OCI-LY1 (cell line): ENCODE data around the gene SMIM13.

Experiments used
- H2AFZ ChIP-seq: fragments of 200-600 bp; sonication (generic), shearing (Covaris generic); 2 replicates; pipeline ENCODE4 v1.6.0; 2014; ENCODE audit warnings: antibody characterized with exemption, mild to moderate bottlenecking, low read length
- H3F3A ChIP-seq: fragments of 200-600 bp; sonication (generic), shearing (Covaris generic); 2 replicates; pipeline ENCODE4 v1.6.0; 2014; ENCODE audit warnings: mild to moderate bottlenecking, antibody characterized with exemption, low read length, moderate library complexity; ENCODE audit not compliant: insufficient read depth
- H3K27ac ChIP-seq: fragments of 200-600 bp; sonication (generic); 2 replicates; pipeline ENCODE4 v1.5.1; 2014; ENCODE audit warnings: low read length, mixed run types, mild to moderate bottlenecking, low read depth; ENCODE audit not compliant: poor library complexity, severe bottlenecking
- H3K27me3 ChIP-seq: fragments of 200-600 bp; sonication (generic); 2 replicates; pipeline ENCODE4 v1.6.0; 2014; ENCODE audit warnings: antibody characterized with exemption, mild to moderate bottlenecking, low read length, moderate library complexity; ENCODE audit not compliant: insufficient read depth
- H3K36me3 ChIP-seq: fragments of 200-600 bp; sonication (generic); 2 replicates; pipeline ENCODE4 v1.6.1; 2014; ENCODE audit warnings: mild to moderate bottlenecking, antibody characterized with exemption, low read length, moderate library complexity, mixed read lengths; ENCODE audit not compliant: insufficient read depth
- H3K4me1 ChIP-seq: fragments of 200-600 bp; sonication (generic); 2 replicates; pipeline ENCODE4 v1.5.1; 2014; ENCODE audit warnings: mild to moderate bottlenecking, low read length, moderate library complexity; ENCODE audit not compliant: insufficient read depth, severe bottlenecking
- H3K4me2 ChIP-seq: fragments of 200-600 bp; sonication (generic), shearing (Covaris generic); 2 replicates; pipeline ENCODE4 v1.6.1; 2014; ENCODE audit warnings: low read length
- H3K4me3 ChIP-seq: fragments of 200-600 bp; sonication (generic); 2 replicates; pipeline ENCODE4 v1.5.1; 2014; ENCODE audit warnings: low read length, low read depth, mild to moderate bottlenecking, mixed read lengths; ENCODE audit not compliant: poor library complexity, severe bottlenecking
- H3K79me2 ChIP-seq: fragments of 200-600 bp; shearing (Covaris generic); 2 replicates; pipeline ENCODE4 v1.6.1; 2016; ENCODE audit warnings: mixed run types, low read length, mixed read lengths; ENCODE audit not compliant: insufficient read depth
- H3K9ac ChIP-seq: fragments of 200-600 bp; sonication (generic), shearing (Covaris generic); 2 replicates; pipeline ENCODE4 v1.6.1; 2014; ENCODE audit warnings: mild to moderate bottlenecking, low read length, mixed read lengths
- H3K9me2 ChIP-seq: fragments of 200-600 bp; sonication (generic), shearing (Covaris generic); 2 replicates; pipeline ENCODE4 v1.6.1; 2014; ENCODE audit warnings: low read depth, mild to moderate bottlenecking, low read length, mixed read lengths
- H3K9me3 ChIP-seq: fragments of 200-600 bp; shearing (Covaris generic); 2 replicates; pipeline ENCODE4 v1.6.1; 2014; ENCODE audit warnings: low read length, mixed read lengths
- H4K20me1 ChIP-seq: fragments of 200-600 bp; sonication (generic), shearing (Covaris generic); 2 replicates; pipeline ENCODE4 v1.6.0; 2016; ENCODE audit warnings: mild to moderate bottlenecking, low read length; ENCODE audit not compliant: insufficient read depth
- EZH2 ChIP-seq: fragments of 200-600 bp; sonication (generic), shearing (Covaris generic); IDR thresholded peaks from 2 replicates; pipeline ENCODE4 v1.8.0; 2017; ENCODE audit warnings: borderline replicate concordance, mixed run types, mild to moderate bottlenecking, antibody characterized with exemption, low read length, moderate library complexity, mixed read lengths
- TF ChIP-seq, protein P1 (sequence below): fragments of 200-600 bp; sonication (generic), shearing (Covaris generic); IDR thresholded peaks from 2 replicates; pipeline ENCODE4 v1.5.1; 2017; ENCODE audit warnings: mild to moderate bottlenecking, antibody characterized with exemption, low read length, moderate library complexity, mixed read lengths

Gene SMIM13

DNA sequence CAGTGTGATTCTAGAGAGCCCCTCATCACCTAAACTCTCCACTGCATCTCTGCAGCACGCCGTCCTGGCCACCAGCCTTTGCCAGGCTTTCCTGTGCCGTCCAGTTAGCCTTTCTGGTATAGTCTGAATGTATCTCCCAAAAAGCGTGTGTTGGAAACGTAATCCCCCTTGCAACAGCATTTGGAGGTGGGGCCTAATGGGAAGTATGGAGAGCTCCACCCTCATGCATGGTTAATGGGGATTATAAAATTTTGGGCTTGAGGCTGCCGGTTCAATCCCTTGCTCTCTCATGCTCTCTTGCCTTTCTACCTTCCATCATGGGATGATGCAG, 85.4 kb downstream of the SMIM13 start:
- H3K4me1 ChIP-seq = no peaks in the 10 kb centered on the region
- no peak overlapping the region for H3K4me3 ChIP-seq
- H4K20me1 ChIP-seq = no peaks in the 10 kb centered on the region
- H3K9me2 ChIP-seq = no peaks in the 10 kb centered on the region
- H3K9me3 ChIP-seq = peaks cover 2% of the 10 kb centered on the region; the same call in 1 of the 2 replicates
- H3K9ac ChIP-seq = no peak overlapping the region
- peaks cover 5% of the 10 kb centered on the region for H3K36me3 ChIP-seq
- H3K4me2 ChIP-seq = no peak overlapping the region
- no peaks in the 10 kb centered on the region for H3K79me2 ChIP-seq
- no peak overlapping the region for H2AFZ ChIP-seq
- no peak for TF ChIP-seq EZH2
- TF ChIP-seq, protein P1, sequence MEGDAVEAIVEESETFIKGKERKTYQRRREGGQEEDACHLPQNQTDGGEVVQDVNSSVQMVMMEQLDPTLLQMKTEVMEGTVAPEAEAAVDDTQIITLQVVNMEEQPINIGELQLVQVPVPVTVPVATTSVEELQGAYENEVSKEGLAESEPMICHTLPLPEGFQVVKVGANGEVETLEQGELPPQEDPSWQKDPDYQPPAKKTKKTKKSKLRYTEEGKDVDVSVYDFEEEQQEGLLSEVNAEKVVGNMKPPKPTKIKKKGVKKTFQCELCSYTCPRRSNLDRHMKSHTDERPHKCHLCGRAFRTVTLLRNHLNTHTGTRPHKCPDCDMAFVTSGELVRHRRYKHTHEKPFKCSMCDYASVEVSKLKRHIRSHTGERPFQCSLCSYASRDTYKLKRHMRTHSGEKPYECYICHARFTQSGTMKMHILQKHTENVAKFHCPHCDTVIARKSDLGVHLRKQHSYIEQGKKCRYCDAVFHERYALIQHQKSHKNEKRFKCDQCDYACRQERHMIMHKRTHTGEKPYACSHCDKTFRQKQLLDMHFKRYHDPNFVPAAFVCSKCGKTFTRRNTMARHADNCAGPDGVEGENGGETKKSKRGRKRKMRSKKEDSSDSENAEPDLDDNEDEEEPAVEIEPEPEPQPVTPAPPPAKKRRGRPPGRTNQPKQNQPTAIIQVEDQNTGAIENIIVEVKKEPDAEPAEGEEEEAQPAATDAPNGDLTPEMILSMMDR = no peak
- H3K27me3 ChIP-seq = no peaks in the 10 kb centered on the region
- no peak overlapping the region for H3K27ac ChIP-seq
- H3F3A ChIP-seq = no peaks in the 10 kb centered on the region

GRCh38 chr6:11179419-11180202, 86.0 kb downstream of the SMIM13 start:
- H3K27me3 ChIP-seq = no peaks in the 10 kb centered on the region
- H3K79me2 ChIP-seq = no peaks in the 10 kb centered on the region
- H3K9me2 ChIP-seq = no peaks in the 10 kb centered on the region
- no peaks in the 10 kb centered on the region for H3K4me1 ChIP-seq
- no peak overlapping the region for H2AFZ ChIP-seq
- H3F3A ChIP-seq = no peaks in the 10 kb centered on the region
- no peak overlapping the region for H3K9ac ChIP-seq
- H3K27ac ChIP-seq = no peak overlapping the region
- H3K9me3 ChIP-seq = peaks cover 2% of the 10 kb centered on the region; the same call in 1 of the 2 replicates
- H4K20me1 ChIP-seq = no peaks in the 10 kb centered on the region
- H3K4me3 ChIP-seq = no peak overlapping the region
- TF ChIP-seq EZH2 = no peak
- TF ChIP-seq, protein P1 = no peak
- H3K36me3 ChIP-seq = peaks cover 7% of the 10 kb centered on the region
- H3K4me2 ChIP-seq = no peak overlapping the region

DNA sequence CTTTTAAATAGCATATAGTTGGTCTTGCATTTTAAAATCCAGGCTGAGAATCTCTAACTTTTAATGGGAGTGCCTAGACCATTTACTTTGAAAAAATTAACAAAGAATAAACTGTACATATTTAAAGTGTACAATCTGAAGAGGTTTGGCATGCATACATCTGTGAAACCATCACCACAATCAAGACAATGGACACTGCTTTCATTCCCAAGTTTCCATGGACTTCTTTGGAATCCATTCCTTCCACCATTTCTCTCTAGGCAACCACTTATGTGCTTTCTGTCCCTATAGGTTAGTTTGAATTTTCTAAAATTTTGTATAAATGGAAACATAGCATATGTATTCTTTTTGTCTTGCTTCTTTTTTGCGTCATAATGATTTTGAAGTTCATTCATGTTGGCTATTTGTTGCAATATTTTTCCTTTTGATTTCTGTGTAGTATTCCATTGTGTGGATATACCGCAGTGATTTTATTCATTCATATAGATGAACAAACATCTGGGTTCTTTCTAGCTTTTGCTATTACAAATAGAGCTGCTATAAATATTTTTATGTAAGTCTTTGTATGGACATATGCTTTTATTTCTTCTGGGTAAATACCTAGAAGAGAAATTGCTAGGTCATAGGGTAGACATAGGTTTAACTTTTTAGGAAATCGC, 88.0 kb downstream of the SMIM13 start:
- Histone ChIP-seq H3K4me1 (no peaks in the 10 kb centered on the region), H3K36me3 (peaks cover 18% of the 10 kb centered on the region), H2AFZ (no peak overlapping the region), H3F3A (no peaks in the 10 kb centered on the region), H3K79me2 (no peaks in the 10 kb centered on the region), H3K9me2 (no peaks in the 10 kb centered on the region), H3K27ac (no peak overlapping the region), H3K4me3 (no peak overlapping the region), H4K20me1 (no peaks in the 10 kb centered on the region), H3K4me2 (no peak overlapping the region), H3K9ac (no peak overlapping the region), H3K27me3 (no peaks in the 10 kb centered on the region), H3K9me3 (peaks cover 2% of the 10 kb centered on the region; the same call in 1 of the 2 replicates)
- TF ChIP-seq, protein P1 = no peak
- no peak for TF ChIP-seq EZH2
